SK-N-SH treated with all-trans-retinoic acid at 6 μM for 48 hours (cell line): Measurements from ENCODE around the gene GNS.

ENCODE experiments used
- ATAC-seq: fragments of 200-7000 bp; cut with Tn5 transposase; 3 replicates; pipeline ENCODE4 v1.9.1; 2020; ENCODE audit warnings: mild to moderate bottlenecking, moderate library complexity
- ARNTL ChIP-seq: fragments of 450-650 bp; formaldehyde crosslinking; IDR thresholded peaks from 2 replicates; pipeline ENCODE4 v1.5.0; 2020; ENCODE audit warnings: low read depth, mild to moderate bottlenecking, moderate library complexity, borderline replicate concordance
- BACH2 ChIP-seq: fragments of 250-450 bp; sonication (Bioruptor Pico); IDR thresholded peaks from 2 replicates; pipeline ENCODE4 v1.9.0; 2021; ENCODE audit warnings: mild to moderate bottlenecking, borderline replicate concordance
- CSDC2 ChIP-seq: fragments of 250-450 bp; sonication (Bioruptor Pico); IDR thresholded peaks from 2 replicates; pipeline ENCODE4 v1.5.0; 2020; ENCODE audit warnings: mild to moderate bottlenecking, moderate library complexity
- GLIS3 ChIP-seq: fragments of 250-450 bp; sonication (Bioruptor Pico); IDR thresholded peaks from 2 replicates; pipeline ENCODE4 v1.5.0; 2020; ENCODE audit warnings: mild to moderate bottlenecking, moderate library complexity
- ISL1 ChIP-seq: fragments of 250-450 bp; sonication (Bioruptor Pico); IDR thresholded peaks from 2 replicates; pipeline ENCODE4 v2.1.2; 2022; ENCODE audit warnings: mild to moderate bottlenecking, moderate library complexity
- OSR1 ChIP-seq: fragments of 250-450 bp; sonication (Bioruptor Pico); IDR thresholded peaks from 2 replicates; pipeline ENCODE4 v1.8.0; 2022; ENCODE audit warnings: moderate library complexity, mild to moderate bottlenecking, inconsistent platforms
- PPARA ChIP-seq: fragments of 250-450 bp; sonication (Bioruptor Pico); IDR thresholded peaks from 2 replicates; pipeline ENCODE4 v1.5.0; 2020; ENCODE audit warnings: mild to moderate bottlenecking, borderline replicate concordance
- RARB ChIP-seq: fragments of 250-450 bp; sonication (Bioruptor Pico); IDR thresholded peaks from 2 replicates; pipeline ENCODE4 v1.8.0; 2021; ENCODE audit warnings: mild to moderate bottlenecking, moderate library complexity
- TCF4 ChIP-seq: fragments of 250-450 bp; sonication (Bioruptor Pico); IDR thresholded peaks from 2 replicates; pipeline ENCODE4 v1.8.0; 2021; ENCODE audit warnings: mild to moderate bottlenecking, moderate library complexity, borderline replicate concordance
- TOX ChIP-seq: fragments of 250-450 bp; sonication (Bioruptor Pico); IDR thresholded peaks from 2 replicates; pipeline ENCODE4 v1.8.0; 2021; ENCODE audit warnings: mild to moderate bottlenecking, moderate library complexity, borderline replicate concordance
- ZC3H10 ChIP-seq: fragments of 250-450 bp; sonication (Bioruptor Pico); IDR thresholded peaks from 2 replicates; pipeline ENCODE4 v1.5.1; 2021; ENCODE audit warnings: mild to moderate bottlenecking, moderate library complexity
- ZFP3 ChIP-seq: fragments of 250-450 bp; sonication (Bioruptor Pico); IDR thresholded peaks from 2 replicates; pipeline ENCODE4 v1.5.0; 2020; ENCODE audit warnings: mild to moderate bottlenecking, moderate library complexity
- ZFP30 ChIP-seq: fragments of 450-650 bp; formaldehyde crosslinking; IDR thresholded peaks from 2 replicates; pipeline ENCODE4 v1.5.0; 2022; ENCODE audit warnings: mild to moderate bottlenecking, moderate library complexity
- ZNF70 ChIP-seq: fragments of 450-650 bp; formaldehyde crosslinking; IDR thresholded peaks from 2 replicates; pipeline ENCODE4 v1.5.0; 2020; ENCODE audit warnings: mild to moderate bottlenecking, moderate library complexity
- ZNF8 ChIP-seq: fragments of 450-650 bp; formaldehyde crosslinking; IDR thresholded peaks from 2 replicates; pipeline ENCODE4 v1.5.0; 2020; ENCODE audit warnings: mild to moderate bottlenecking, moderate library complexity
- TF ChIP-seq, protein P1 (sequence below): fragments of 250-450 bp; sonication (Bioruptor Pico); IDR thresholded peaks from 2 replicates; pipeline ENCODE4 v1.8.0; 2021; ENCODE audit warnings: low read depth, mild to moderate bottlenecking, moderate library complexity, borderline replicate concordance
- TF ChIP-seq, protein P2 (sequence below): fragments of 250-450 bp; sonication (Bioruptor Pico); IDR thresholded peaks from 2 replicates; pipeline ENCODE4 v1.5.1; 2020; ENCODE audit warnings: low read depth, mild to moderate bottlenecking, moderate library complexity
- TF ChIP-seq, protein P3 (sequence below): fragments of 250-450 bp; sonication (Bioruptor Pico); IDR thresholded peaks from 2 replicates; pipeline ENCODE4 v1.8.0; 2020; ENCODE audit warnings: mild to moderate bottlenecking, moderate library complexity, borderline replicate concordance
- TF ChIP-seq, protein P4 (sequence below): fragments of 250-450 bp; sonication (Bioruptor Pico); IDR thresholded peaks from 2 replicates; pipeline ENCODE4 v1.5.0; 2020; ENCODE audit warnings: mild to moderate bottlenecking, moderate library complexity
- TF ChIP-seq, protein P5 (sequence below): fragments of 250-450 bp; sonication (Bioruptor Pico); IDR thresholded peaks from 2 replicates; pipeline ENCODE4 v1.5.1; 2021; ENCODE audit warnings: mild to moderate bottlenecking, moderate library complexity

GNS gene

DNA sequence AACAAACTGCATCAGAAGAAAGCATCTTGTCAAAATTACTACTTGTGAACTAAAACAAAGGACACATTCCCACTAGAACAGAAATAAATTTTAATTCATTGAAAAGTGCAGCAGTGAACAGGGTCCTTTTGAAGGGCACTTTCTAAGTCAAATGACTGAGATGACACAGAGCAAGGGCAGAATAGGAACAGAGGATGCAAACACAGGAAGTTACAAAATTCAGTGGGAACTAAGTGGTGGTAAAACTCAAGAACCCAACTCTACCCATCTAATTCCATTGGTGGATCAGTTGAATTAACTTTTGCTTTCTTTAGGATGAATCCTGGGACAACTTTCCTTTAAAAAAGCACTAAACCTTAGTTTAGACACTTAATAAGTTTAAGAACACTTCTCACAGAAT, 45.8 kb downstream of the GNS start:
- ATAC-seq: no peak
- TF ChIP-seq ZFP3 (CRISPR knock-in tag): no peak
- TF ChIP-seq RARB (CRISPR knock-in tag): no peak
- no peak for TF ChIP-seq GLIS3

DNA sequence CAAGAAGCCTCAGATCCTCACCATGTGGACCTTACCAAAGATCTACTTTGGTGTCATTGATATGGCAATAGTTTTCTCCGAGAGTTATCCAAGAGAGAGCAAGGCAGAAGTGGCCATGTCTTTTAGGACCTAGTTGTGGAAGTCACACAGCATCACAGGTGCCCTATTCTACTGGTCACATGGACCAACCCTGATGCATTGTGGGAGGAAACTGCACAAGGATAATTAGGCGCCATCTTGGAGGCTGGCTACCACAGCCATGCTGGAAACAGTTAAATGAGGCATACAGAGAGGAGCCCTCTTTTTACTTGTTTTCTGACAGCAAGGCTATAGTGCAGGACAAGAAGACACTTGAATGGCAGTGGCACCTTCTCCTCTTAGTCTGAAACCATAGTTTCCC, 49.8 kb downstream of the GNS start:
- no peak for ATAC-seq
- no peak for TF ChIP-seq TCF4 (CRISPR knock-in tag)
- TF ChIP-seq, protein P1, sequence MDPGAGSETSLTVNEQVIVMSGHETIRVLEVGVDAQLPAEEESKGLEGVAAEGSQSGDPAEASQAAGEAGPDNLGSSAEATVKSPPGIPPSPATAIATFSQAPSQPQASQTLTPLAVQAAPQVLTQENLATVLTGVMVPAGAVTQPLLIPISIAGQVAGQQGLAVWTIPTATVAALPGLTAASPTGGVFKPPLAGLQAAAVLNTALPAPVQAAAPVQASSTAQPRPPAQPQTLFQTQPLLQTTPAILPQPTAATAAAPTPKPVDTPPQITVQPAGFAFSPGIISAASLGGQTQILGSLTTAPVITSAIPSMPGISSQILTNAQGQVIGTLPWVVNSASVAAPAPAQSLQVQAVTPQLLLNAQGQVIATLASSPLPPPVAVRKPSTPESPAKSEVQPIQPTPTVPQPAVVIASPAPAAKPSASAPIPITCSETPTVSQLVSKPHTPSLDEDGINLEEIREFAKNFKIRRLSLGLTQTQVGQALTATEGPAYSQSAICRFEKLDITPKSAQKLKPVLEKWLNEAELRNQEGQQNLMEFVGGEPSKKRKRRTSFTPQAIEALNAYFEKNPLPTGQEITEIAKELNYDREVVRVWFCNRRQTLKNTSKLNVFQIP: no peak

DNA sequence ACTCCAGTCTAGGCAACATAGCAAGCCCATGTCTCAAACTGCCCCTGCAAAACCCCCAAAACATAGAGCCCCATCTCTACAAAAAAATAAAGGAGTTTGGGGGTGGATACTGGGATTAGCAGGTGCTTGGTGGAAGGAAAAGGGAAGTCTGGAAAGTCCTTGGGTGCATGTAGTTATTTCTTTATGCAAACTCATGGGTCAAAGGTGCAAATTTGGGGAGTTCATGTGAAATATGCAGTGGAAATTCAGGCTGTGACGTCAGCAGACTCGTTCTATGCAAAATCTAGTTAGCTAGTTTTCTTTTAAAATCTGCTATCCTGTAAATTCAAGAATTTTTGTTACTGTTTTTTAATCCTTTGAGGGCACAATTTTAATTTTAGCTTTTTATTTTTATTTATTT, 51.3 kb downstream of the GNS start:
- ATAC-seq: no peak
- TF ChIP-seq ZFP30: no peak
- TF ChIP-seq, protein P1: no peak
- no peak for TF ChIP-seq PPARA (CRISPR knock-in tag)

DNA sequence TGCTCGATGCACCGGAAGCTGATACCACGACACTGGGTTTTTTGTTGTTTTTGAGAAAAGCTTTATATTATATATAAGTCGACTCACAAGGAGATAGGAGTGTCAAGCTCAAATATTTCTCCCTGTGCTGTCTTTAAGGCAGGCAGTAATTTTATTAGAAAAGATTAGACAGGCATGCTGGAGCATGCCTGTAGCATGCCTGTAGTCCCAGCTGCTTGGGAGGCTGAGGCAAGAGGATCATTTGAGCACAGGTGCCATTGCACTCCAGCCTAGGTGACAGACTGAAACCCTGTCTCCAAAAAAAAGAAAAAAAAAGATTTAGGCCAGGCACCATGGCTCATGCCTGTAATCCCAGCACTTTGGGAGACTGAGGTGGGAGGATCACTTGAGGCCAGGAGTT, 51.8 kb downstream of the GNS start:
- TF ChIP-seq, protein P2, sequence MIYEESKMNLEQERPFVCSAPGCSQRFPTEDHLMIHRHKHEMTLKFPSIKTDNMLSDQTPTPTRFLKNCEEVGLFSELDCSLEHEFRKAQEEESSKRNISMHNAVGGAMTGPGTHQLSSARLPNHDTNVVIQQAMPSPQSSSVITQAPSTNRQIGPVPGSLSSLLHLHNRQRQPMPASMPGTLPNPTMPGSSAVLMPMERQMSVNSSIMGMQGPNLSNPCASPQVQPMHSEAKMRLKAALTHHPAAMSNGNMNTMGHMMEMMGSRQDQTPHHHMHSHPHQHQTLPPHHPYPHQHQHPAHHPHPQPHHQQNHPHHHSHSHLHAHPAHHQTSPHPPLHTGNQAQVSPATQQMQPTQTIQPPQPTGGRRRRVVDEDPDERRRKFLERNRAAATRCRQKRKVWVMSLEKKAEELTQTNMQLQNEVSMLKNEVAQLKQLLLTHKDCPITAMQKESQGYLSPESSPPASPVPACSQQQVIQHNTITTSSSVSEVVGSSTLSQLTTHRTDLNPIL (CRISPR knock-in tag): no peak
- TF ChIP-seq ZFP30: no peak
- TF ChIP-seq BACH2 (CRISPR knock-in tag): no peak
- TF ChIP-seq, protein P3, sequence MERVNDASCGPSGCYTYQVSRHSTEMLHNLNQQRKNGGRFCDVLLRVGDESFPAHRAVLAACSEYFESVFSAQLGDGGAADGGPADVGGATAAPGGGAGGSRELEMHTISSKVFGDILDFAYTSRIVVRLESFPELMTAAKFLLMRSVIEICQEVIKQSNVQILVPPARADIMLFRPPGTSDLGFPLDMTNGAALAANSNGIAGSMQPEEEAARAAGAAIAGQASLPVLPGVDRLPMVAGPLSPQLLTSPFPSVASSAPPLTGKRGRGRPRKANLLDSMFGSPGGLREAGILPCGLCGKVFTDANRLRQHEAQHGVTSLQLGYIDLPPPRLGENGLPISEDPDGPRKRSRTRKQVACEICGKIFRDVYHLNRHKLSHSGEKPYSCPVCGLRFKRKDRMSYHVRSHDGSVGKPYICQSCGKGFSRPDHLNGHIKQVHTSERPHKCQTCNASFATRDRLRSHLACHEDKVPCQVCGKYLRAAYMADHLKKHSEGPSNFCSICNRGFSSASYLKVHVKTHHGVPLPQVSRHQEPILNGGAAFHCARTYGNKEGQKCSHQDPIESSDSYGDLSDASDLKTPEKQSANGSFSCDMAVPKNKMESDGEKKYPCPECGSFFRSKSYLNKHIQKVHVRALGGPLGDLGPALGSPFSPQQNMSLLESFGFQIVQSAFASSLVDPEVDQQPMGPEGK (CRISPR knock-in tag): no peak
- TF ChIP-seq ARNTL (CRISPR knock-in tag): no peak
- TF ChIP-seq ZC3H10 (CRISPR knock-in tag): no peak
- TF ChIP-seq, all 23 proteins: peak for 0
- no peak; the same call in 2 of the 3 replicates for ATAC-seq

DNA sequence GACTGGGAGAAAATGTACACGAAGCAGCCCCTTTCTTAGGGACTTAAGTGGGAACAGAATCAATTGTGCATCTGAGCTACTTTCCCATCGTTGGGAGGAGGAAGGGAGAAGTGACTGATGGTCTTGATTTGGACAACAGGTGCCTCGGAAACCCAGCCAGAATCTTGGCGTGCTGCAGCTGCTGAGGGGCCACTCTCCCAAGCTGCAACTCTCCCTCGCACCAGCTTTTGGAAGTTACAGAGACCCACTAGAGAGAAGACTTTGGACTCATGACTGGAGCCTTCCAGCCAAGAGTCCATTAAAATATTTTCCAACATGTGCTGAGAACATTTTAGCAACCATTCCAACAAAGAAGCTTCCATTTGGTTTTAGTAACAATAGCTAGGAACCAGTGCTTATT, 52.3 kb downstream of the GNS start:
- no peak for ATAC-seq
- TF ChIP-seq TCF4 (CRISPR knock-in tag) (no peak), TOX (no peak), RARB (CRISPR knock-in tag) (no peak), CSDC2 (CRISPR knock-in tag) (no peak), ZNF8 (CRISPR knock-in tag) (no peak), BACH2 (CRISPR knock-in tag) (no peak), ZC3H10 (CRISPR knock-in tag) (no peak), ZFP3 (CRISPR knock-in tag) (no peak), ZNF70 (CRISPR knock-in tag) (no peak), ISL1 (no peak), OSR1 (CRISPR knock-in tag) (no peak)
- TF ChIP-seq, protein P2 (CRISPR knock-in tag): no peak
- TF ChIP-seq, protein P4, sequence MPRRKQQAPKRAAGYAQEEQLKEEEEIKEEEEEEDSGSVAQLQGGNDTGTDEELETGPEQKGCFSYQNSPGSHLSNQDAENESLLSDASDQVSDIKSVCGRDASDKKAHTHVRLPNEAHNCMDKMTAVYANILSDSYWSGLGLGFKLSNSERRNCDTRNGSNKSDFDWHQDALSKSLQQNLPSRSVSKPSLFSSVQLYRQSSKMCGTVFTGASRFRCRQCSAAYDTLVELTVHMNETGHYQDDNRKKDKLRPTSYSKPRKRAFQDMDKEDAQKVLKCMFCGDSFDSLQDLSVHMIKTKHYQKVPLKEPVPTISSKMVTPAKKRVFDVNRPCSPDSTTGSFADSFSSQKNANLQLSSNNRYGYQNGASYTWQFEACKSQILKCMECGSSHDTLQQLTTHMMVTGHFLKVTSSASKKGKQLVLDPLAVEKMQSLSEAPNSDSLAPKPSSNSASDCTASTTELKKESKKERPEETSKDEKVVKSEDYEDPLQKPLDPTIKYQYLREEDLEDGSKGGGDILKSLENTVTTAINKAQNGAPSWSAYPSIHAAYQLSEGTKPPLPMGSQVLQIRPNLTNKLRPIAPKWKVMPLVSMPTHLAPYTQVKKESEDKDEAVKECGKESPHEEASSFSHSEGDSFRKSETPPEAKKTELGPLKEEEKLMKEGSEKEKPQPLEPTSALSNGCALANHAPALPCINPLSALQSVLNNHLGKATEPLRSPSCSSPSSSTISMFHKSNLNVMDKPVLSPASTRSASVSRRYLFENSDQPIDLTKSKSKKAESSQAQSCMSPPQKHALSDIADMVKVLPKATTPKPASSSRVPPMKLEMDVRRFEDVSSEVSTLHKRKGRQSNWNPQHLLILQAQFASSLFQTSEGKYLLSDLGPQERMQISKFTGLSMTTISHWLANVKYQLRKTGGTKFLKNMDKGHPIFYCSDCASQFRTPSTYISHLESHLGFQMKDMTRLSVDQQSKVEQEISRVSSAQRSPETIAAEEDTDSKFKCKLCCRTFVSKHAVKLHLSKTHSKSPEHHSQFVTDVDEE (CRISPR knock-in tag): no peak
- TF ChIP-seq, protein P5, sequence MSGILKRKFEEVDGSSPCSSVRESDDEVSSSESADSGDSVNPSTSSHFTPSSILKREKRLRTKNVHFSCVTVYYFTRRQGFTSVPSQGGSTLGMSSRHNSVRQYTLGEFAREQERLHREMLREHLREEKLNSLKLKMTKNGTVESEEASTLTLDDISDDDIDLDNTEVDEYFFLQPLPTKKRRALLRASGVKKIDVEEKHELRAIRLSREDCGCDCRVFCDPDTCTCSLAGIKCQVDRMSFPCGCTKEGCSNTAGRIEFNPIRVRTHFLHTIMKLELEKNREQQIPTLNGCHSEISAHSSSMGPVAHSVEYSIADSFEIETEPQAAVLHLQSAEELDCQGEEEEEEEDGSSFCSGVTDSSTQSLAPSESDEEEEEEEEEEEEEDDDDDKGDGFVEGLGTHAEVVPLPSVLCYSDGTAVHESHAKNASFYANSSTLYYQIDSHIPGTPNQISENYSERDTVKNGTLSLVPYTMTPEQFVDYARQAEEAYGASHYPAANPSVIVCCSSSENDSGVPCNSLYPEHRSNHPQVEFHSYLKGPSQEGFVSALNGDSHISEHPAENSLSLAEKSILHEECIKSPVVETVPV (CRISPR knock-in tag): no peak
